ENCODE measurements around the gene CGN.

DNA sequence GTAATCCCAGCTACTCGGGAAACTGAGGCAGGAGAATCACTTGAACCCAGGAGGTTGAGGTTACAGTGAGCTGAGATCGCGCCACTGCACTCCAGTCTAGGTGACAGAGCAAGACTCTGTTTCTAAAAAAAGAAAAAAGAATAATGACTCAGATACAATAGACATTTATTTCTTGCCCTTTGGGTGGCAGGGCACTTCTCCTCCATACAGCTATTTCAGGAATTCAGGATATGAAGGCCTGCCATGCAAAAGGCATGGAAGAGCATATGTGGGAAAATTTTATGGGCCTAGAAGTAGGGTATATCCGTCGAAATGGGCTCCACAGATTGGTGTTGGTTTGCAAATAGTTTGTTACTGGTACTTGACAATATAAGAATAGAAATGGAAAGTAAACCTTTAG lies 31.7 kb upstream of the CGN start:
- no peak for TF ChIP-seq POLR2A (IDR thresholded peaks at IDR 0.05; ENCODE audit: low read length)
- no peak for TF ChIP-seq GATA1 (IDR thresholded peaks at IDR 0.05; ENCODE audit: low read depth, low read length)

All from erythroblast (primary cell).